ENCODE data around the gene FSIP2. TPM values are rescaled to one million over a fixed set of nuclear protein-coding genes. Genes with fewer than 3 reads are reported as not detected.
"Not testable (repeated sequence)": the region's sequence is repeated elsewhere in the genome, so short reads cannot be mapped to it uniquely, and the experiment has no call there.

Gene FSIP2
- total and polyA plus RNA-seq, 5 donors from 2014 or later = 0.03 to 0.32 TPM; not detected in 3

GRCh38 chr2:185835974-185836373 lies 97.4 kb downstream of the FSIP2 start:
- H3K4me3 Mint-ChIP-seq = no peak overlapping the region
- Histone ChIP-seq H3K27ac (ENCODE audit: insufficient read depth, low read length, poor library complexity, severe bottlenecking) (no peak overlapping the region), H3K27me3 (ENCODE audit: control insufficient read depth, insufficient read depth, low read length) (no peaks in the 10 kb centered on the region), H3K36me3 (ENCODE audit: control insufficient read depth, insufficient read depth, low read length) (no peaks in the 10 kb centered on the region), H3K4me3 (ENCODE audit: low read depth, low read length) (no peak overlapping the region), H3K4me1 (ENCODE audit: control insufficient read depth, insufficient read depth, low read length, poor library complexity, severe bottlenecking) (no peaks in the 10 kb centered on the region), H3K9me3 (ENCODE audit: control insufficient read depth in 2 of 2, low read length in 2 of 2) (peaks cover 7% of the 10 kb centered on the region in 2 experiments)
- H3K27me3 Mint-ChIP-seq = no peaks in the 10 kb centered on the region
- H3K27ac Mint-ChIP-seq = no peak overlapping the region
- peaks cover 0 to 31% (median 5%) of the 10 kb centered on the region in 7 donors for H3K9me3 Mint-ChIP-seq
- no peaks in the 10 kb centered on the region for H3K4me1 Mint-ChIP-seq
- no peaks in the 10 kb centered on the region for H3K36me3 Mint-ChIP-seq
- no peak for ATAC-seq (ENCODE audit: low read depth in 2 of 2)
- no peak for DNase-seq

GRCh38 chr2:185854885-185855284 lies 116.3 kb downstream of the FSIP2 start:
- H3K27ac Mint-ChIP-seq = no peak overlapping the region
- H3K36me3 Mint-ChIP-seq = no peaks in the 10 kb centered on the region
- H3K4me3 Mint-ChIP-seq = no peak overlapping the region
- H3K27me3 ChIP-seq (ENCODE audit: control insufficient read depth, insufficient read depth, low read length) = no peaks in the 10 kb centered on the region
- H3K4me1 ChIP-seq (ENCODE audit: control insufficient read depth, insufficient read depth, low read length, poor library complexity, severe bottlenecking) = no peaks in the 10 kb centered on the region
- no peaks in the 10 kb centered on the region for H3K27me3 Mint-ChIP-seq
- DNase-seq (no peak), ATAC-seq (ENCODE audit: low read depth in 2 of 2) (no peak)
- peaks cover 2 to 31% (median 13%) of the 10 kb centered on the region in 7 donors for H3K9me3 Mint-ChIP-seq
- H3K36me3 ChIP-seq (ENCODE audit: control insufficient read depth, insufficient read depth, low read length) = no peaks in the 10 kb centered on the region
- no peak overlapping the region for H3K27ac ChIP-seq (ENCODE audit: insufficient read depth, low read length, poor library complexity, severe bottlenecking)
- no peak overlapping the region for H3K4me3 ChIP-seq (ENCODE audit: low read depth, low read length)
- peaks cover 0 to 2% of the 10 kb centered on the region in 2 experiments for H3K9me3 ChIP-seq (ENCODE audit: control insufficient read depth in 2 of 2, low read length in 2 of 2)
- H3K4me1 Mint-ChIP-seq = no peaks in the 10 kb centered on the region

GRCh38 chr2:185857691-185858090 lies 119.1 kb downstream of the FSIP2 start:
- peaks cover 1 to 17% (median 5%) of the 10 kb centered on the region in 7 donors for H3K9me3 Mint-ChIP-seq
- Histone ChIP-seq H3K9me3 (ENCODE audit: control insufficient read depth in 2 of 2, low read length in 2 of 2) (peaks cover 0 to 2% of the 10 kb centered on the region in 2 experiments), H3K27me3 (ENCODE audit: control insufficient read depth, insufficient read depth, low read length) (no peaks in the 10 kb centered on the region), H3K27ac (ENCODE audit: insufficient read depth, low read length, poor library complexity, severe bottlenecking) (no peak overlapping the region), H3K4me3 (ENCODE audit: low read depth, low read length) (no peak overlapping the region), H3K4me1 (ENCODE audit: control insufficient read depth, insufficient read depth, low read length, poor library complexity, severe bottlenecking) (no peaks in the 10 kb centered on the region), H3K36me3 (ENCODE audit: control insufficient read depth, insufficient read depth, low read length) (no peaks in the 10 kb centered on the region)
- no peaks in the 10 kb centered on the region for H3K4me1 Mint-ChIP-seq
- H3K27me3 Mint-ChIP-seq = no peaks in the 10 kb centered on the region
- no peaks in the 10 kb centered on the region for H3K36me3 Mint-ChIP-seq
- DNase-seq = no peak
- no peak overlapping the region for H3K4me3 Mint-ChIP-seq
- ATAC-seq (ENCODE audit: low read depth in 2 of 2) = no peak
- no peak overlapping the region for H3K27ac Mint-ChIP-seq

- Mint-ChIP-seq H3K9me3 (peaks cover 0 to 25% (median 9%) of the 10 kb centered on the region in 7 donors), H3K4me3 (no peak overlapping the region), H3K27ac (no peak overlapping the region), H3K27me3 (no peaks in the 10 kb centered on the region), H3K36me3 (no peaks in the 10 kb centered on the region), H3K4me1 (no peaks in the 10 kb centered on the region)
- no peak overlapping the region for H3K27ac ChIP-seq (ENCODE audit: insufficient read depth, low read length, poor library complexity, severe bottlenecking)
- peaks cover 1 to 6% of the 10 kb centered on the region in 2 experiments for H3K9me3 ChIP-seq (ENCODE audit: control insufficient read depth in 2 of 2, low read length in 2 of 2)
- DNase-seq (no peak), ATAC-seq (ENCODE audit: low read depth in 2 of 2) (no peak)
- H3K4me3 ChIP-seq (ENCODE audit: low read depth, low read length) = no peak overlapping the region
- H3K27me3 ChIP-seq (ENCODE audit: control insufficient read depth, insufficient read depth, low read length) = no peaks in the 10 kb centered on the region
- no peaks in the 10 kb centered on the region for H3K36me3 ChIP-seq (ENCODE audit: control insufficient read depth, insufficient read depth, low read length)
- no peaks in the 10 kb centered on the region for H3K4me1 ChIP-seq (ENCODE audit: control insufficient read depth, insufficient read depth, low read length, poor library complexity, severe bottlenecking)
Measured at GRCh38 chr2:185859506-185859905, 120.9 kb downstream of the FSIP2 start.

GRCh38 chr2:185860321-185860720 lies 121.7 kb downstream of the FSIP2 start:
- Histone ChIP-seq H3K4me3 (ENCODE audit: low read depth, low read length) (no peak overlapping the region), H3K9me3 (ENCODE audit: control insufficient read depth in 2 of 2, low read length in 2 of 2) (peaks cover 1 to 6% of the 10 kb centered on the region in 2 experiments), H3K36me3 (ENCODE audit: control insufficient read depth, insufficient read depth, low read length) (no peaks in the 10 kb centered on the region), H3K27ac (ENCODE audit: insufficient read depth, low read length, poor library complexity, severe bottlenecking) (no peak overlapping the region), H3K4me1 (ENCODE audit: control insufficient read depth, insufficient read depth, low read length, poor library complexity, severe bottlenecking) (no peaks in the 10 kb centered on the region), H3K27me3 (ENCODE audit: control insufficient read depth, insufficient read depth, low read length) (no peaks in the 10 kb centered on the region)
- Mint-ChIP-seq H3K27ac (no peak overlapping the region), H3K4me1 (no peaks in the 10 kb centered on the region), H3K4me3 (no peak overlapping the region), H3K36me3 (no peaks in the 10 kb centered on the region), H3K27me3 (no peaks in the 10 kb centered on the region), H3K9me3 (peaks cover 0 to 17% (median 6%) of the 10 kb centered on the region in 7 donors)
- DNase-seq = no peak
- ATAC-seq (ENCODE audit: low read depth in 2 of 2) = no peak

GRCh38 chr2:185862657-185863398 lies 124.2 kb downstream of the FSIP2 start:
- Mint-ChIP-seq H3K27ac (no peak overlapping the region), H3K27me3 (no peaks in the 10 kb centered on the region), H3K4me1 (no peaks in the 10 kb centered on the region), H3K36me3 (no peaks in the 10 kb centered on the region), H3K9me3 (peaks cover 0 to 10% (median 6%) of the 10 kb centered on the region in 7 donors), H3K4me3 (no peak overlapping the region)
- H3K27me3 ChIP-seq (ENCODE audit: control insufficient read depth, insufficient read depth, low read length) = no peaks in the 10 kb centered on the region
- DNase-seq (no peak), ATAC-seq (ENCODE audit: low read depth in 2 of 2) (no peak)
- H3K4me1 ChIP-seq (ENCODE audit: control insufficient read depth, insufficient read depth, low read length, poor library complexity, severe bottlenecking) = no peaks in the 10 kb centered on the region
- H3K36me3 ChIP-seq (ENCODE audit: control insufficient read depth, insufficient read depth, low read length) = no peaks in the 10 kb centered on the region
- H3K27ac ChIP-seq (ENCODE audit: insufficient read depth, low read length, poor library complexity, severe bottlenecking) = no peak overlapping the region
- no peak overlapping the region for H3K4me3 ChIP-seq (ENCODE audit: low read depth, low read length)
- H3K9me3 ChIP-seq (ENCODE audit: control insufficient read depth in 2 of 2, low read length in 2 of 2) = peaks cover 1 to 6% of the 10 kb centered on the region in 2 experiments

- not testable (repeated sequence) for H3K27ac Mint-ChIP-seq
Measured at GRCh38 chr2:185864468-185865260, 126.1 kb downstream of the FSIP2 start.

More at GRCh38 chr2:185864468-185865260, 126.1 kb downstream of the FSIP2 start:
- peaks cover 0 to 10% (median 6%) of the 10 kb centered on the region in 7 donors for H3K9me3 Mint-ChIP-seq
- not testable (repeated sequence) for H3K4me3 ChIP-seq (ENCODE audit: low read depth, low read length); H3K27me3 Mint-ChIP-seq; H3K4me1 Mint-ChIP-seq; H3K27me3 ChIP-seq (ENCODE audit: control insufficient read depth, insufficient read depth, low read length); H3K9me3 ChIP-seq (ENCODE audit: control insufficient read depth in 2 of 2, low read length in 2 of 2); H3K36me3 Mint-ChIP-seq; DNase-seq; H3K36me3 ChIP-seq (ENCODE audit: control insufficient read depth, insufficient read depth, low read length); ATAC-seq (ENCODE audit: low read depth in 2 of 2); H3K4me3 Mint-ChIP-seq; H3K27ac ChIP-seq (ENCODE audit: insufficient read depth, low read length, poor library complexity, severe bottlenecking); H3K4me1 ChIP-seq (ENCODE audit: control insufficient read depth, insufficient read depth, low read length, poor library complexity, severe bottlenecking)

Measured in CD4-positive, CD25-positive, alpha-beta regulatory T cell (primary cell).